ENCODE results near the gene SH3RF3. TPM values are rescaled to one million over a fixed set of nuclear protein-coding genes. Genes with fewer than 3 reads are reported as not detected.
"Not testable (repeated sequence)": the region's sequence is repeated elsewhere in the genome, so short reads cannot be mapped to it uniquely, and the experiment has no call there.

SH3RF3 gene
- total RNA-seq, 1 donor from 2014 or later: 6.4 TPM

GRCh38 chr2:109222422-109222821 is 93.4 kb downstream of the SH3RF3 start:
- ATAC-seq: no peak
- intact Hi-C loops (cut with DNase I): no loop called here
- DNase-seq (ENCODE audit: low spot score): peak; percentile 34

- intact Hi-C loops (cut with DNase I): no loop called here
- DNase-seq (ENCODE audit: low spot score) (peak; percentile 57), ATAC-seq (no peak)
Observed at GRCh38 chr2:109222825-109223471, 93.9 kb downstream of the SH3RF3 start.

- DNase-seq (ENCODE audit: low spot score): no peak
Observed at GRCh38 chr2:109223490-109223889, 94.5 kb downstream of the SH3RF3 start.

GRCh38 chr2:109224341-109224740 is 95.3 kb downstream of the SH3RF3 start:
- ATAC-seq; intact Hi-C loops (cut with DNase I): not testable (repeated sequence)

More at GRCh38 chr2:109223490-109223889, 94.5 kb downstream of the SH3RF3 start:
- ATAC-seq: no peak
- intact Hi-C loops (cut with DNase I): no loop called here

GRCh38 chr2:109225170-109225782 is 96.3 kb downstream of the SH3RF3 start:
- intact Hi-C loops (cut with DNase I): no loop called here
- DNase-seq (ENCODE audit: low spot score) (no peak), ATAC-seq (no peak)

More at GRCh38 chr2:109224341-109224740, 95.3 kb downstream of the SH3RF3 start:
- not testable (repeated sequence) for DNase-seq (ENCODE audit: low spot score)

- intact Hi-C loops (cut with DNase I): no loop called here
Observed at GRCh38 chr2:109226128-109226527, 97.1 kb downstream of the SH3RF3 start.

GRCh38 chr2:109226622-109227021 is 97.6 kb downstream of the SH3RF3 start:
- no peak for DNase-seq (ENCODE audit: low spot score)
- intact Hi-C loops (cut with DNase I): no loop called here
- ATAC-seq: no peak

More at GRCh38 chr2:109226128-109226527, 97.1 kb downstream of the SH3RF3 start:
- peak; percentile 43 for ATAC-seq
- no peak for DNase-seq (ENCODE audit: low spot score)

GRCh38 chr2:109229094-109229675 is 100.2 kb downstream of the SH3RF3 start:
- intact Hi-C loops (cut with DNase I): no loop called here
- DNase-seq (ENCODE audit: low spot score): no peak
- ATAC-seq: no peak

GRCh38 chr2:109230941-109231420 is 102.0 kb downstream of the SH3RF3 start:
- DNase-seq (ENCODE audit: low spot score): no peak
- peak; percentile 68 for ATAC-seq
- intact Hi-C loops (cut with DNase I): loop anchor here (1.0 kb wide), 1 partner anchor 21 kb away; no protein-coding TSS in a partner anchor

- DNase-seq (ENCODE audit: low spot score) (no peak), ATAC-seq (no peak)
- intact Hi-C loops (cut with DNase I): no loop called here
Observed at GRCh38 chr2:109231428-109231827, 102.4 kb downstream of the SH3RF3 start.

- ATAC-seq (no peak), DNase-seq (ENCODE audit: low spot score) (no peak)
- intact Hi-C loops (cut with DNase I): no loop called here
Observed at GRCh38 chr2:109231996-109232705, 103.1 kb downstream of the SH3RF3 start.

- intact Hi-C loops (cut with DNase I): no loop called here
- DNase-seq (ENCODE audit: low spot score) (no peak), ATAC-seq (no peak)
Observed at GRCh38 chr2:109232909-109233308, 103.9 kb downstream of the SH3RF3 start.

- ATAC-seq (no peak), DNase-seq (ENCODE audit: low spot score) (no peak)
- intact Hi-C loops (cut with DNase I): no loop called here
Observed at GRCh38 chr2:109233643-109234042, 104.6 kb downstream of the SH3RF3 start.

GRCh38 chr2:109234355-109234754 is 105.3 kb downstream of the SH3RF3 start:
- no peak for DNase-seq (ENCODE audit: low spot score)
- intact Hi-C loops (cut with DNase I): no loop called here

GRCh38 chr2:109236147-109236546 is 107.1 kb downstream of the SH3RF3 start:
- DNase-seq (ENCODE audit: low spot score) (no peak), ATAC-seq (no peak)
- intact Hi-C loops (cut with DNase I): no loop called here

More at GRCh38 chr2:109234355-109234754, 105.3 kb downstream of the SH3RF3 start:
- ATAC-seq: no peak

- ATAC-seq: no peak
- intact Hi-C loops (cut with DNase I): no loop called here
- DNase-seq (ENCODE audit: low spot score): no peak
Observed at GRCh38 chr2:109237792-109238191, 108.8 kb downstream of the SH3RF3 start.

- DNase-seq (ENCODE audit: low spot score): peak; percentile 74
- ATAC-seq: peak; percentile 69
- intact Hi-C loops (cut with DNase I): no loop called here
Observed at GRCh38 chr2:109238580-109238979, 109.6 kb downstream of the SH3RF3 start.

- intact Hi-C loops (cut with DNase I): no loop called here
- ATAC-seq: no peak
- no peak for DNase-seq (ENCODE audit: low spot score)
Observed at GRCh38 chr2:109239720-109240119, 110.7 kb downstream of the SH3RF3 start.

GRCh38 chr2:109242210-109242653 is 113.2 kb downstream of the SH3RF3 start:
- peak; percentile 49 for ATAC-seq
- intact Hi-C loops (cut with DNase I): no loop called here
- no peak for DNase-seq (ENCODE audit: low spot score)

Data from sciatic nerve (tissue), 2 donors.